Suppressor macrophage treated with lipopolysaccharide for 4 hours (primary cell): ENCODE data around the gene PDHX.
A peak's percentile ranks its signal among the peaks of the same experiment; 100 is the strongest.
"Not testable (repeated sequence)": the region's sequence is repeated elsewhere in the genome, so short reads cannot be mapped to it uniquely, and the experiment has no call there.

Experiments used
- DNase-seq: peaks from one replicate; pipeline ENCODE4 v3.0.0-alpha.2; 2020

Gene PDHX

DNA sequence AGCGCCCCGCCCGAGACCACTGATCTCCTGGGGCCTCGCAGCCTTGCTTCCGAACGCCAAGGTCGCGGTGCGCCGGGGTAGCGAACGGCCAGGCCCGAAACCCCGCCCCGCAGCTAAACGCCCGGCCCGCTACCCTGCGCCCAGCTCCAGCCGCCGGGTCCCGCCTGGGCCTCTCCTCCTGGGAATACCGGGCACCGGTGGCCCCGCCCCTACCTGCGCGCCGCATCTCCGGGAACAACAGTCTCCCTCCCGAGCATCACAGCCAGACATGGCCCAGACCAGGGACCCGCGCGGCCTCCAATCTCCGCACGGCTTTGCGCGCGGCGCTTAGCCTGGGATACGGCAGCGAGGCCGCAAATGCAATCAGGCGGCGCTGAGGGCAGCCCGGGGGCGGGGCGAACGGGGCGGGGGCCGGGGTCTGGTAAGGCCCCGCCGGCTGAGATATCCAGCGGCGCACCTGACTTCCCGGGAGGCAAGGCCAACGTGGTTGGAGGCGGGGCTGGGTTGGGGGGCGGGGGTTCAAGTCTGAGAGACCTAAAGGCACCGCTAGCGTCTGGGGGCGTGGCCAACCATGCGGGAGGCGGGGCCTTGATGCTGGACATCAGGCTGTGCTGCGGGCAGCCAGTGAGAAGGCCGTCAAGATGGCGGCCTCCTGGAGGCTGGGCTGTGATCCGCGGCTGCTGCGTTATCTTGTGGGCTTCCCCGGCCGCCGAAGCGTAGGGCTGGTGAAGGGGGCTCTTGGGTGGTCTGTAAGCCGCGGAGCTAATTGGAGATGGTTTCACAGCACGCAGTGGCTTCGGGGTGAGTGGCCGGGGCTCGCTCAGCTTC, at the start of gene PDHX, which contains the start of gene APIP:
Gene PDHX, plus strand, starts transcription at position 604 of the 828 bp plus-strand sequence. Its CDS starts 38 bp downstream, at position 642.
Gene APIP, minus strand, starts transcription at position 365 of the 828 bp plus-strand sequence. Its CDS starts 95 bp downstream, at position 270.
- DNase-seq: peak; percentile 99

DNA sequence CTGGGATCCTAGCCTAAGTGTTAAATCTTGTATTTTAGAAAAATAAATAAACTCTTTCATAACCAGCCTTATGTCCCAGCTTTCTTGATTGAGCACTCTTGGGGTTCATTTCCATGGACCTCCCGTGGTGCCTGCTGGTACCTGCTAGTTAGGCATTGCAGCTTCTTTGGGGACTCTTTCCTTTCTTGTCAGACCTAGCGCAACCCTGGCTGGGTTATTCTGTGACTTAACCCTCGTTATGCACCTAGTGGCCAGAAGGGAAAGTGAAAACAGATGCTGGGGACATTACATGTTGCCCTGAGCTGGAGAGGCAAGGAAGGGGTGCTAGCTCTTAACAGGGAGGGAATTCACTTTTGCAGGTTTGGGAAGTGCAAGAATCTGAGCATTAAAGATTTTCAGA, 47.0 kb upstream of the PDHX start:
- DNase-seq: no peak

DNA sequence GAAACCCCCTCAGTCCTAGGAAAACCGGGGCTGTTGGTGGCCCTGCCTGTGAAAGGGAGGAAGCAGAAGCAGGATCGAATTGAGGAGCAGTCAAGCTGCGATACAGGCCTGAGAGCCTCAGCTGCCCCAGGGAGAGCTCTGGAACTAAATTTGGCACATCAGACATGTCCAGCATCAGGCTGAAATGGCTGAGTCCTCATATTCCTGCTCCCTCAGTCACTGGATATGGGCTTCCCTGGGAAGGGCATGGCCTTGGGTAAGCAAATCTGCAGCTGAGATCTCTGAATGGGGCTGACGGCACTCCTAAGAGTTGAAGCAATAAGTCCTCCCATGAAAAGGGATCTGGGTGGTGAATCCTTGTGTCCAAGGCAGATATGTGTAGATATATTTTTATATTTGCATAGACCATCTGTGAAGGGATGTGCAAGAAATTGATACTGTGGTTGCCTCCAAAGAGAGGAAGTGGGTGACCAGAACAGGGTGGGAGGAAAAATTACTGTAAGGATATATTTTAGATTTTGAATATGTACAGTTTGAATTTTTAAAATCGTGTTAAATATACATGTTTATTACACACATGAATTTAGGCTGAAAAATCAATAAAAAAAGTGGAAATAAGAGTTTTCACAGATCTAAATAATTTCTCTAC, 45.7 kb upstream of the PDHX start:
- DNase-seq: no peak

DNA sequence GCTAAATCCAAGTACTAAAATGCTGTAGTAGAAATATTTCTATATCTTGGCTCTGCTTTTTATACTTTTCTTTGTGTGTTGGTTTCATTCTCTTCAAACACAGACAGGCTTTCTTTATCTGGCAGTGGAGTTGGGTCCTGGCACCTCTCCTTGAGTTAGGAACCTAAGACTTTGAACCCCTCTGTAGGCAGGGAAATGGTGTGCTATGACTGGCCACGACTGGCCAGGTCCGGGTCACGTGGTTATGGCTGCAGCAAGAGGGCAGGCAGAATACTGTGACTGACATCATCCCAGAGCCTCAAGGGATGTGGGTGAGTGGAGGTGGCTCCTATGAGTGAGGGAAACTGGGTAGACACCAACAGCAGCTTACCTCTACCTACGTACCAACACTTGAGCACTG, 42.2 kb upstream of the PDHX start:
- no peak for DNase-seq

DNA sequence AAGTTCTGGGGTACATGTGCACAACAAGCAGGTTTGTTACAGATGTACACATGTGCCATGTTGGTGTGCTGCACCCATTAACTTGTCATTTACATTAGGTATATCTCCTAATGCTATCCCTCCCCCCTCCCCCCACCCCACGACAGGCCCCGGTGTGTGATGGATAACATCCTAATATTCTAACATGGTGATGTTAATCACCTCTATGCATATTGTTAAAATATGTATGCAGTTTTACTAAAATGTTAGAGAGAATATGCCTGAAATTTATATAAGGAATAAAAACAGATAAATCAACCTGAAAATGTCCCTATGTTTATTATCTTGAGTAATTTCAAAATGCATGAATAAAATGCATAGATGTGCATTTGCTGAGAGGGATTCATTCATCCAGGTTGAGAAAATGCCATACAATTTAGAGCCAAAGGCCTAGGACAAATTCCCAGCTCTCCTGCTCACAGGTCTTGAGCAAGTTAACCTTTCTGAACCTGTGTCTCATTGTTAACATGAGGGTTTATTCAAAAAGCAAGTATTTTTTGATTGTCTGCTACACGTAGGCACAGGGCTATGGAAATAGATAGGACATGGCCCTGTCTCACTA, 38.9 kb upstream of the PDHX start:
- no peak for DNase-seq

DNA sequence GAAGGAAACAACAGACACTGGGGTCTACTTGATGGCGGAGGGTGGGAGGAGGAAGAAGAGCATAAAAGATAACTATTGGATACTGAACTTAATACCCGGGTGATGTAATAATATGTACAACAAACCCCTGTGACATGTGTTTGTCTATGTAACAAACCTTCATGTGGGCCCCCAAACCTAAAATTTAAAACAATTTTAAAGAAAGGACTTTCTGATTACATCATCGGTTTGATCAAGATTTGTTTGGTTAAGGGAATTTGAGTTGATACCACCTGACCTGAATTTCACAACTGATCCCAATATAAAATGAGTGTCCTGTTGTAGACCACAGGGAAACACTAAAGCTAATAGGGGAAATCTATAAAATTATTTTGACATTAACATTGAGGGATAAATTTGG, 34.5 kb upstream of the PDHX start:
- DNase-seq: no peak

DNA sequence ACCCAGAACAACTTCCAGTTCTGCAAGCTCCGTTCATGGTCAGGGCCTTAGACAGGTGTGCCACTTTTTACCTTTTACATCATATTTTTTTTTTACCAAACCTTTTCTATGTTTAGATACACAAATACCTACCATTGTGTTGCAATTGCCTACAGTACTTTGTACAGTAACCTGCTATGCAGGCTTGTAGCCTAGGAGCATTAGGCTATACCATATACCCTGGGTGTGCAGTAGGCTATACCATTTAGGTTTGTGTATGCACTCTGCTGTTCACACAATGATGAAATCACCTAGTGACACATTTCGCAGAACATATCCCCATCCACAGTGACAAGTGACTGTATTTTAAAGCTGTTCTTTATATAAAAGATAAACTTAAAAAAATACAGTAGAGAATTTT, 29.8 kb upstream of the PDHX start:
- no peak for DNase-seq

DNA sequence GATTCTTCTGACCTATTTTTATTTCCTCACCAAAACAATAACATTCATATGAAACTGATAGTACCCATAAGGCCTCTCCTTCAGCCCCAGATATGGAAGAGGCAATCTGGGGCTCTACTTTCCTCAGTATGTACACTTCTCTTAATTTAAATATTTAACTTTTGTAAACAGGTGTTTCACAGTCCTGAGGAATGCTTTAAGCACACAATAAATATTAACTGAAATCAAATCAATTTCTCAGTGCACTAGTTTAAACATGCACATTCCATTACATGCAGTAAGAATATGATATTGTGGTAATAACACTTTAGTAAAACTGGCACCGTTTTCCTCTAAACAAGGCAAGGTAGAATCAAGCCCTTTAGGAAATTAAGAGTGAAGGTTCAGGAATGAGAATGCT, 29.2 kb upstream of the PDHX start:
- no peak for DNase-seq

DNA sequence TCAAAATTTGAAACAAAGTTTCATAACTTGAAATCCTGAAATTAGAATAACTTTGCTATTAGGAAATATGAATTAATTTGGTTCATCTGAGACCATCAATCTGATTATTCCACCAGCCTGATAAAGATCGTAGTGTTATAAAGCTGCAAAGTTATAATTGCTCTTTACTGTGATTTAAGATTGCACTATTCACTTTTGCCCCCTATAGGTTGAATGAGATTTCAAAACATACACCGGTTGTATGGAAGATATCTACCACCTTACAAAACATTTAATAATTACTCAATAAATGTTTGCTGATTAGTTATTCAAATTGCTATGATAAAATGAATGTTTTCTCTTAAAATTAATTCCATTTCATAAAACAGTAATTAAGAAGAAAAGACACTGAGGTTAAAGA, 26.3 kb upstream of the PDHX start:
- no peak for DNase-seq

DNA sequence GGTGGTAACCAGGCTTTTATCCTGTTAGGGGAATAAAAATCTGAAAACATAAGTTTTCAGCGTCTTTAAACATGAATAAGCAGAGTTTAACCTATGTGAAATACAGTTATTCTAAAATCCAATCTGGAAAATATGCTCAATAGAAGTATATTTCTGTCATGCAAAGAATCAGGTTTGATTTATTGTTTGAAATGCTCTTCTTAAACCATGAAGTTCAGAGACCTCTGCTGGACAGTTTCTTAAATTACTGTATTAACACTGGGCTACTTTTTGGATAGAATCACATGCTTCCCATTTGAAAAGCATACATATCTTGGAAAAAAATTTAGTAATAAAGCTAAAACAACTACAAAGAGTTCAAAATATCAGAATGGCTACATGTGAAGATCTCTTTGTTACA, 25.6 kb upstream of the PDHX start:
- DNase-seq: peak; percentile 60

DNA sequence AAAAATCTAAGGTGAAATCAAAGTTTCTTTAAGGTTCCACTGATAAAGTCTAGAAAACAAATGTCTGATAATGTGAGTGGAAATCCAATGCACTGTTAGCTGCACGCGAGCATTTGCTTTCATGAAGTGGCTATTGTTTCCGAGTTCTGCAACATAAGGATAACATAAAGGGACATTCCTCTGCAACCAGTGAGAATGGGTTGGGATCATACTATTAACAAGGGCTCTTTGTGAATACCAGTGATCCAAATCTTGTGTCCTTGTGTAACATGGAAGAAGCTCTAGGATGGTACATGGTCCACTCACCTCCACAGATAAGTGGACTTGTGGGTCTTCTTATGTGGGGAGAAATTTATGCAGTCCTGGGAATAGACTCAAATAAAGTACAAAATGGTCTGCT, 24.8 kb upstream of the PDHX start:
- no peak for DNase-seq

DNA sequence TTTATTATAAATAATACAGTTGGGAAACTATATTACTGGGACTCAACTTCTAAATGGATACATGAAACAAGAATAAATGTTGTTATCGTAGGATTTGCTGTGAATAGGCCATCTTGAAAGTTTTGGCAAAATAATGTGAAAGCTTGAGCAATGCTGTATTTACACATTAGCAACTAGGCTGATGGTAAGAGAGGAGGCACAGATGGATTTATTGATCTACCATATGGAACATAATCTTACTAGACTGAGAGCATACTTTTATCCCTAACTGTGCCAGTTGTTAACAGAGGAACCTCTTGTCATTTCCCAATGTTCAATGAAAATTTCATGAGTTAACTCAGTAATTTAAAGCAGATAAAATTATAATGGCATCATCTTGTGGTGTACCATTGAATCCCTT, 23.0 kb upstream of the PDHX start:
- no peak for DNase-seq

DNA sequence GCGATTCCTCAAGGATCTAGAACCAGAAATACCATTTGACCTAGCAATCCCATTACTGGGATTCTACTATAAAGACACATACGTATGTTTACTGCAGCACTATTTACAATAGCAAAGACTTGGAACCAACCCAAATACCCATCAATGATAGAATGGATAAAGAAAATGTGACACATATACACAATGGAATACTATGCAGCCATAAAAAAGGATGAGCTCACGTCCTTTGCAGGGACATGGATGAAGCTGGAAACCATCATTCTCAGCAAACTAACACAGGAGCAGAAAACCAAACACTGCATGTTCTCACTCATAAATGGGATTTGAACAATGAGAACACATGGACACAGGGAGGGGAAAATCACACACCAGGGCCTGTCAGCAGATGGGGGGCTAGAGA, 20.2 kb upstream of the PDHX start:
- DNase-seq: not testable (repeated sequence)

DNA sequence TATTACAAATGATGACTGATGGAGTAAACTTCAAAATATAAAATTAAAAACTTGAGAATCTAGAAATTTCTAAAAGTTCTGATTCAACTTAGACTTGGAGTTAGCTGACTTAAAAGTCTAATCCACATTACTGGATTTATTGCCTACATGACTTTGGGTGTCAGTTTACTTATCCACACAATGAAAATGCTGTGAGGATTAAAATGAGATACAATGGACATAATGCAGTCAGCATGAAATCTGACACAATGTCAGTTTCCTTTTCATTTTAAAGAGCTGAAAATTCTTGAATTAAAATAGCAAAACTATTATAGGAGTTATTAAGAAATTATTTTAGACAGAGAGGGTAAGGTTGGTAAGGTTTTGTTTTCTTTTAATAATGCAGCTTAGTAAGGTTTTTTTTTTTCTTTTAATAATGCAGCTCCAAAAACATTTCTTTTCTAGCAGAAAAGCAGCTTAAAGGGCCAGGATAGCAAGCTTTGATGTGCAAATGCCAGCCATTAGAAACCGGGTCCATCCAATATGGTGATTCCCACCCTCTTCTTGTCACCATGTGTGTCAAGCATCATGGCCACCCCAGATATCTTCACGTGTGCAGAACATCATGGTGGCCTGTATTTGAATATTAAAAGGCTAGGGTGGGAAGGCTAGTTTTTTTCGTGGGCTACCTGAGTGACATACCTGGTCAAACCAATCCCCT, 19.1 kb upstream of the PDHX start:
- no peak for DNase-seq

DNA sequence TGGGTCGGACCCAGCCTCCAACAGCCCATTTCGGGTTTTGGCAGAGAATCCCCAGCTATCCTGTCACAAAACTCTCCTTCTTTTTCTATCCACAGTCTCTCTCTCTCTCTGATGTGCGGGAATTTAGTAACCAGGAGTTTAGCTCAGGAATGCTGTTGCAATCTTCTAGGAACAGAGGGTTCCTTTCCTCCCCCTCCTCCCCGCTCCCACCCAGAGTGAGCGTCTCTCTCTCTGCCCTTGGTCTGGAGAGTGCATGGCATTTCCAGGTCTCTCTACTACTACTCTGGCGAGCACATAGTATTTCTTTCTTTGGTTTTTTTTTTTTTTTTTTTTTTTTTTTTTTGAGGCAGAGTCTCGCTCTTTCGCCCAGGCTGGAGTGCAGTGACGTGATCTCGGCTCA, 17.9 kb upstream of the PDHX start:
- DNase-seq: no peak

DNA sequence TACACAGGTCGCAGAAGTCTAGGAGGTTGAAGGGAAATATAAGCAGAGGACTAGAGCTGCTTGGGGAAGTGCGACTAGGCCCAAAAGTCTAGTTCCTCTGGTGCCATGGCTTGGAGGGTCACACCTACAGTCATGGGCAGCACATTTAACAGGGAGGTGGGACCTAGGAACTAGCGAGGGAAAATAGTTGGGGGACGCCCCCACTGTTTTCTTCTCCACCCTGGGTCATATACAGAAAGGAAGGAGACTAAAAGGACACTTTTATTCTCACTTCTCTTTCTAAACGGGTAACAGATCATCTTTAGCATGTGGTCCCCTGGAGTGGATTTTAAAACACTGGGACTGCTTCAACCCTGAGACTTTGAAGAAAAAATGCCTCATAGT, 16.8 kb upstream of the PDHX start:
- DNase-seq: peak; percentile 3

DNA sequence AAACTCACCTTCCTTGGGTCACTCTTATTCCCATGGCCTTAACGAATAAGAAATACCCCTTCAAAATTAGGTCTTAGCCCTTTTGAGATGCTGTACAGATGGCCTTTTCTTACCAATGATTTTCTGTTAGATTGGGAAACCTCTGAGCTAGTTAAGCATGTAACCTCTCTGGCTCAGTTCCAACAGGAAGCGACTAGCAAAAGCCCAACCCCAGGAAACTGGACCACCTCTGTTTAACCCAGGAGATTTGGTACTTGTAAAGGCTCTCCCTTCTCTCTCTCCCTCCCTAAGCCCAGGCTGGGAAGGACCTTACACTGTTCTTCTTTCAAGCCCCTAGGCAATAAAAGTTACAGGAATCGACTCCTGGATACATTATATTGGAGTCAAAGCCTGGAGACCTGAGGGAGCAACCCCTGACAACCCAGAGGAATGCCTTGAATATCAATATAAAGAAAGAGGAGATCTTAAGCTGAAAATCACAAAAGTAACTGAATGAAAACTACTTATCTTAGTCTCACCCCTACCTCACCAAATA, 11.9 kb upstream of the PDHX start:
- DNase-seq: no peak

DNA sequence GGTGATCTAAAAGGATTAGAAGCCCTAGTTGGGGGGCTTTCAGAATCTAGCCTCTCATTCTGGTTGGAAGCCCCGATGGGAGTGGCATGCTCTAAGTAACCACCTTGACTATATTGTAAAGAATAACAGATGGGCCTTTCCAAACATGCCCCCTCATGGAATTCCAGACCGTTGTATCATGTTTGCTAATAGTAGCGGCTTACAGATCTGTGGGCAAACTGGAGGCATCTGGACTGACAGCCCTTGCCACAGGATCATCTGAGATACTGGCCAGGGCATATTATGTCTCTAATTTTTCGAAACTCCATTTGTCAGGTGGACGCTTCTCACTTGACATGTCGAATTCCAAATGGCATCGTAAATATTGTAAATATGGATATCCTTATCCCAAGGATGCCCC, 10.8 kb upstream of the PDHX start:
- DNase-seq: no peak

DNA sequence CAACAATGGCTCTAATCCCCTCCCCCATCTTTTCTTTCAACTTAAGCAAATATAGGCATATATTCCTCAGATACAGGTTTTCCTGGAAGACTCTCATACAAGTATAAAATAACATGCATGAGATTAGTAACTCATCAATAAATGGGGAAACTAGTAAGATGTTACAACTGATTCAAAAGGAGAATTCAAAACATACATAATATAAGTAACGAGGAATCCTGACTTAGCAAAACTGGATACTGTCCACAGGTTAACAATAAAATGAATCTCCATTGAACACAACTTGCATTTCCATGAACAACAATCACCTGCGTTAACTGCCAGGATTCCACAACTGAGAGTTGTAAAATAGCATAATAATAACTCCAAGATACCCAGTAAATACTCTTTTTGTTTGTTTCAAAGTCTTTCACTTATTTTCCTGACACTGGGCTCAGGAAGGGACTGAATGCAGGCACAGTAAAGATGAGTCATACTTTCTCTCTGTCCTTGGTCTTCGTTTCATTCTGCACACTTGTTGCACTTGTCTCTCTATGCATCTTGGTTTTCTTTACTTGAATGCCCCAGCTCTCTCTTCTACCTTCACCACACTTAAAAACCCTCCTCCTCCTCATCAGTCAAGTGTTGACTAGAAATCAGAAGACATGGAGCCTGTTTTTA, 8.4 kb upstream of the PDHX start:
- DNase-seq: no peak

DNA sequence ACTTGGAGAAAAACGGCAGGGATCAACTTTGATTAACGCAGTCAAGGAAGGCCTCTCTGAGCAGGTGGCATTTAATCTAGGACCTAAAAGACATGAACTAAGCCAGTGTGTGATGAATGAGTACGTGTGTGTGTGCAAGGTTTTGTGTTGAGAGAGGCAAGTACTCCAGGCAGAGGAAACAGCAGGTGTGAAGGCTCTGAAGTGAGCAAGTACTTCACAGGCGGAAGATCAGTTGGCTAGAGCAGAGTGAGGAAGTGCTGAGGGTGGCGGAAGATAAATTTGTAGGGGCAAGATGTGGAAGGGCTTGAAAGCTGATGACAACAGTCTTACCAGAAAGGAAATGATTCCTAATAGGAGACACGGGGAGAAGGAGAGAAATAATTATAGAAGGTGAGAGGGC, 7.0 kb upstream of the PDHX start:
- DNase-seq: no peak

DNA sequence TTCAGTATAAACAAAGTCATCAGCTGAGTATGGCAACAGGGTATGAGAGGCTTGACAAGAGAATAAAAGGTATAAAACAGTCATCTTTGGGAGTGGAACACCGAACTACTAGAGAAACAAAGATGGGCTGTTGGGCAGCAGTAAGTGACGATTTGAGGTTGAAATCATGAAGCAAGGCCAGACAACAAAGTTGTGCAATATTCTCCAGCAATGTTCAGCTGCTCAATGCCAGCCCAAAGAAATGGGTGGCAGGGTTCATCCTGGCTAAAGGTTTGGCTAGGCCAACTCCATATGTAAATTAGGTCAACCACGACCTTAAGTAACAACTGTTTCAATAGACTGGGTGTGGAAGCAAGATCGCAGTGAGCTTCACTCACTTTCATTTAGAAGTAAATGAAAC, 6.5 kb upstream of the PDHX start:
- peak; percentile 71 for DNase-seq

DNA sequence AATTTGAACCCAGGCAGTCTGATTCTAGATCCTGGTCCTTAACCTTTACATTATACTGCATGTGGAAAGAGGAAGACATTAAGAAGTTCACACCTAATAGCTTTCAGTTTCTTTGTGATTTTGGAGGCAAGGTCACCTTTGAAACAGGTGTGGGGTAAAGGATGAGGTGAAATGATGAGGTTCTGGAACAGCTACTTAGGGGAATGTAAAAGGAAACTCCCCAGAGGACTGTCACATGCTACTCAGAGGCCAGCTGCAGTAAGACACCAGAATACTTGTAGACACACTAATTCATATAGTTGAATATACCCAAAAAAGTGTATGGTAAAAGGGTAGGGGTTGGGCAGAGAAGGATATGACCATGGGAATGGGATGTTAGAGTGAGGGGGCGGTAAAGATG, 5.6 kb upstream of the PDHX start:
- no peak for DNase-seq

DNA sequence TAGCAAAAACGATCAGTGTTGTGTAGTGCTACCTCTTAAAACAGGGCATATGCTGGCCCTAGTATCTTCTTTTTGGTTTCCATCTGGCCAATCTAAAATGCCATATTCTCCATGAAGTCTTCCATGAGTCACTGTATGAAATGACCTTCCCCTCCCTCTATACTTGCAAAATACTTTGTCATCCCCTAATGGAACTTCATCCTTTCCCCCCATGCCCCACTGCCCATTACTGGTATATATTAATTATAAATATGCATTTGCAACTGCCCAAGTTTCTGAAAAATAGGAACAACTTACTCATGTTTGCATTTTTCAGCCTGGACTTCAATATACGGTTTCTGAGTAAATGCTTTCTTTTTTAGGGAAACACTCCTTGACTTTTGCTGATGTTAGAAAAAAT, 4.7 kb upstream of the PDHX start:
- peak; percentile 61 for DNase-seq
